Smooth muscle cell (in vitro differentiated cells): ENCODE results near the gene GPR37L1. TPM values are rescaled to one million over a fixed set of nuclear protein-coding genes. Genes with fewer than 3 reads are reported as not detected.

Source experiments
- DNase-seq: peaks from one replicate; lab custom pipeline; 2025; ENCODE audit not compliant: unreplicated experiment; lab: John Stamatoyannopoulos, UW
- H2AFZ ChIP-seq: fragments of 200-600 bp; sonication (generic); 2 replicates; pipeline ENCODE4 v1.6.0; 2016; ENCODE audit warnings: antibody characterized with exemption, low read depth, mild to moderate bottlenecking
- H3F3A ChIP-seq: fragments of 200-600 bp; sonication (generic); 2 replicates; pipeline ENCODE4 v1.6.0; 2017; ENCODE audit warnings: antibody characterized with exemption, low read depth
- H3K27ac ChIP-seq: fragments of 200-600 bp; sonication (generic); 2 replicates; pipeline ENCODE4 v1.5.1; 2016; ENCODE audit warnings: low read depth, mild to moderate bottlenecking
- H3K27me3 ChIP-seq: fragments of 200-600 bp; sonication (generic); 2 replicates; pipeline ENCODE4 v1.6.1; 2016; ENCODE audit warnings: low read depth, mild to moderate bottlenecking
- H3K36me3 ChIP-seq: fragments of 200-600 bp; sonication (generic); 2 replicates; pipeline ENCODE4 v1.5.1; 2016; ENCODE audit warnings: low read depth
- H3K4me1 ChIP-seq: fragments of 200-600 bp; sonication (generic); 2 replicates; pipeline ENCODE4 v1.5.1; 2016; ENCODE audit warnings: low read depth
- H3K4me2 ChIP-seq: fragments of 200-600 bp; sonication (generic); 2 replicates; pipeline ENCODE4 v1.6.0; 2016; ENCODE audit warnings: mild to moderate bottlenecking
- H3K4me3 ChIP-seq: fragments of 200-600 bp; sonication (generic); 2 replicates; pipeline ENCODE4 v1.5.1; 2016; ENCODE audit warnings: mild to moderate bottlenecking
- H3K79me2 ChIP-seq: fragments of 200-600 bp; sonication (generic); 2 replicates; pipeline ENCODE4 v1.6.0; 2016; ENCODE audit warnings: low read depth, mild to moderate bottlenecking
- H3K9ac ChIP-seq: fragments of 200-600 bp; sonication (generic); 2 replicates; pipeline ENCODE4 v1.6.0; 2016; ENCODE audit warnings: low read depth
- H3K9me3 ChIP-seq: fragments of 200-600 bp; sonication (generic); replicated peaks from 2 replicates; pipeline ENCODE4 v1.5.1; 2016; ENCODE audit warnings: low read depth
- H4K20me1 ChIP-seq: fragments of 200-600 bp; sonication (generic); 2 replicates; pipeline ENCODE4 v1.6.0; 2016; ENCODE audit warnings: low read depth
- CTCF ChIP-seq: fragments of 200-600 bp; sonication (generic); IDR thresholded peaks from 2 replicates; pipeline ENCODE4 v1.5.1; 2017; ENCODE audit warnings: borderline replicate concordance, mild to moderate bottlenecking, antibody characterized with exemption; ENCODE audit not compliant: insufficient read depth, poor library complexity, severe bottlenecking
- WGBS: methylation state at CpG from one replicate; pipeline ENCODE4 v1.1.7; 2016; ENCODE audit warnings: low lambda C conversion rate; 5-methylcytosine and 5-hydroxymethylcytosine counted together
- polyA plus RNA-seq: library from polyadenylated mRNA; unstranded; fragments of >200 nt; fragmentation: Nextera tagmentation; extraction: Ambion mirVana; gene quantifications from 2 replicates; pipeline ENCODE4 v1.2.1, GENCODE V29; 2016
- total RNA-seq: library from RNA; depleted of rRNA; stranded (reverse); fragments of >200 nt; gene quantifications from 2 replicates; pipeline ENCODE4 v1.2.3, GENCODE V29; 2014

The GPR37L1 gene
- total and polyA plus RNA-seq, 2 experiments from 2014 or later, result not detected

GRCh38 chr1:202167708-202168415 lies 45.1 kb downstream of the GPR37L1 start:
- Histone ChIP-seq H3K79me2 (no peaks in the 10 kb centered on the region), H3F3A (no peaks in the 10 kb centered on the region), H4K20me1 (no peaks in the 10 kb centered on the region), H2AFZ (no peak overlapping the region), H3K4me3 (no peak overlapping the region), H3K36me3 (no peaks in the 10 kb centered on the region), H3K27me3 (no peaks in the 10 kb centered on the region), H3K4me2 (no peak overlapping the region), H3K27ac (no peak overlapping the region), H3K4me1 (peaks cover 3% of the 10 kb centered on the region), H3K9me3 (no peaks in the 10 kb centered on the region), H3K9ac (no peak overlapping the region)
- no peak for DNase-seq
- no peak for TF ChIP-seq CTCF
- 81% methylated on average over 16 of the region's 18 CpGs for WGBS

- 84% methylated on average over 7 of the region's 7 CpGs for whole genome bisulfite sequencing
- no peaks in the 10 kb centered on the region for H3K27me3 ChIP-seq
- H3K27ac ChIP-seq, result no peak overlapping the region
- H3K4me1 ChIP-seq, result peaks cover 3% of the 10 kb centered on the region
- H4K20me1 ChIP-seq, result no peaks in the 10 kb centered on the region
- H3K4me2 ChIP-seq, result no peak overlapping the region
- no peak overlapping the region for H2AFZ ChIP-seq
- no peaks in the 10 kb centered on the region for H3K9me3 ChIP-seq
- H3K9ac ChIP-seq, result no peak overlapping the region
- no peak for DNase-seq
- H3K36me3 ChIP-seq, result no peaks in the 10 kb centered on the region
- no peaks in the 10 kb centered on the region for H3K79me2 ChIP-seq
- H3K4me3 ChIP-seq, result no peak overlapping the region
- TF ChIP-seq CTCF, result no peak
- H3F3A ChIP-seq, result no peaks in the 10 kb centered on the region
These were observed 46.1 kb downstream of the GPR37L1 start for GRCh38 chr1:202168861-202169260.

- Histone ChIP-seq H3K79me2 (no peaks in the 10 kb centered on the region), H3K9me3 (no peaks in the 10 kb centered on the region), H3K4me3 (no peak overlapping the region), H3K36me3 (no peaks in the 10 kb centered on the region), H4K20me1 (no peaks in the 10 kb centered on the region), H3K9ac (no peak overlapping the region), H3K4me2 (no peak overlapping the region), H3K4me1 (no peaks in the 10 kb centered on the region), H3K27ac (no peak overlapping the region), H3K27me3 (no peaks in the 10 kb centered on the region), H2AFZ (no peak overlapping the region), H3F3A (no peaks in the 10 kb centered on the region)
- 97% methylated on average over 6 of the region's 6 CpGs for WGBS
- DNase-seq, result no peak
- TF ChIP-seq CTCF, result no peak
These were observed 48.0 kb downstream of the GPR37L1 start for GRCh38 chr1:202170726-202171125.
